Measurements from ENCODE around the gene AK1.

Gene AK1

GRCh38 chr9:127909839-127910273 is 32.4 kb upstream of the AK1 start:
- TF ChIP-seq CTCF (IDR thresholded peaks at IDR 0.05; ENCODE audit: low read depth, low read length, missing control alignments) = no peak
- no peak for DNase-seq (ENCODE audit: low read depth)

GRCh38 chr9:127908660-127908926 is 31.1 kb upstream of the AK1 start:
- TF ChIP-seq CTCF (IDR thresholded peaks at IDR 0.05; ENCODE audit: low read depth, low read length, missing control alignments) = no peak
- no peak overlapping the region for H3K4me3 ChIP-seq (ENCODE audit: low read depth, low read length)
- no peak for DNase-seq (ENCODE audit: low read depth)

More at GRCh38 chr9:127909839-127910273, 32.4 kb upstream of the AK1 start:
- H3K4me3 ChIP-seq (ENCODE audit: low read depth, low read length) = no peak overlapping the region

GRCh38 chr9:127907867-127908659 is 30.6 kb upstream of the AK1 start:
- no peak for TF ChIP-seq CTCF (IDR thresholded peaks at IDR 0.05; ENCODE audit: low read depth, low read length, missing control alignments)
- no peak overlapping the region for H3K4me3 ChIP-seq (ENCODE audit: low read depth, low read length)
- no peak for DNase-seq (ENCODE audit: low read depth)

- peak overlapping the region; percentile 55 for H3K4me3 ChIP-seq (ENCODE audit: low read depth, low read length)
- DNase-seq (ENCODE audit: low read depth) = no peak
- TF ChIP-seq CTCF (IDR thresholded peaks at IDR 0.05; ENCODE audit: low read depth, low read length, missing control alignments) = no peak
Measured at GRCh38 chr9:127905788-127906191, 28.3 kb upstream of the AK1 start.

GRCh38 chr9:127905004-127905728 is 27.7 kb upstream of the AK1 start:
- TF ChIP-seq CTCF (IDR thresholded peaks at IDR 0.05; ENCODE audit: low read depth, low read length, missing control alignments) = no peak
- H3K4me3 ChIP-seq (ENCODE audit: low read depth, low read length) = peak overlapping the region; percentile 55
- DNase-seq (ENCODE audit: low read depth) = peak; percentile 49

GRCh38 chr9:127904561-127905003 is 27.1 kb upstream of the AK1 start:
- TF ChIP-seq CTCF (IDR thresholded peaks at IDR 0.05; ENCODE audit: low read depth, low read length, missing control alignments) = no peak
- DNase-seq (ENCODE audit: low read depth) = no peak
- peak overlapping the region; percentile 55 for H3K4me3 ChIP-seq (ENCODE audit: low read depth, low read length)
